ENCODE measurements around the gene ALX4.

The ALX4 gene

GRCh38 chr11:44300844-44301563, 8.9 kb downstream of the ALX4 start:
- DNase-seq (ENCODE audit: low read depth, low spot score): no peak

GRCh38 chr11:44298862-44299261, 11.1 kb downstream of the ALX4 start:
- no peak for DNase-seq (ENCODE audit: low read depth, low spot score)

GRCh38 chr11:44290208-44290607, 19.7 kb downstream of the ALX4 start:
- DNase-seq (ENCODE audit: low read depth, low spot score): no peak

- no peak for DNase-seq (ENCODE audit: low read depth, low spot score)
Observed at GRCh38 chr11:44288133-44288526, 21.8 kb downstream of the ALX4 start.

GRCh38 chr11:44286911-44287310, 23.0 kb downstream of the ALX4 start:
- DNase-seq (ENCODE audit: low read depth, low spot score): no peak

GRCh38 chr11:44286268-44286880, 23.6 kb downstream of the ALX4 start:
- DNase-seq (ENCODE audit: low read depth, low spot score): no peak

- no peak for DNase-seq (ENCODE audit: low read depth, low spot score)
Observed at GRCh38 chr11:44285756-44286155, 24.2 kb downstream of the ALX4 start.

GRCh38 chr11:44282620-44283019, 27.3 kb downstream of the ALX4 start:
- DNase-seq (ENCODE audit: low read depth, low spot score): no peak

- DNase-seq (ENCODE audit: low read depth, low spot score): no peak
Observed at GRCh38 chr11:44281151-44281550, 28.8 kb downstream of the ALX4 start.

- no peak for DNase-seq (ENCODE audit: low read depth, low spot score)
Observed at GRCh38 chr11:44280257-44280656, 29.7 kb downstream of the ALX4 start.

- no peak for DNase-seq (ENCODE audit: low read depth, low spot score)
Observed at GRCh38 chr11:44279483-44279882, 30.5 kb downstream of the ALX4 start.

GRCh38 chr11:44277196-44278090, 32.5 kb downstream of the ALX4 start:
- DNase-seq (ENCODE audit: low read depth, low spot score): no peak

- no peak for DNase-seq (ENCODE audit: low read depth, low spot score)
Observed at GRCh38 chr11:44275961-44276550, 33.9 kb downstream of the ALX4 start.

GRCh38 chr11:44275241-44275640, 34.7 kb downstream of the ALX4 start:
- no peak for DNase-seq (ENCODE audit: low read depth, low spot score)

GRCh38 chr11:44274404-44274803, 35.5 kb downstream of the ALX4 start:
- no peak for DNase-seq (ENCODE audit: low read depth, low spot score)

- no peak for DNase-seq (ENCODE audit: low read depth, low spot score)
Observed at GRCh38 chr11:44271286-44271685, 38.7 kb downstream of the ALX4 start.

- peak; percentile 69 for DNase-seq (ENCODE audit: low read depth, low spot score)
Observed at GRCh38 chr11:44270403-44271273, 39.3 kb downstream of the ALX4 start.

- no peak for DNase-seq (ENCODE audit: low read depth, low spot score)
Observed at GRCh38 chr11:44269369-44270351, 40.3 kb downstream of the ALX4 start.

- DNase-seq (ENCODE audit: low read depth, low spot score): no peak
Observed at GRCh38 chr11:44268614-44269080, 41.3 kb downstream of the ALX4 start.

All from smooth muscle cell of the brain vasculature (primary cell).